ENCODE results near the gene ZFP36.

DNA sequence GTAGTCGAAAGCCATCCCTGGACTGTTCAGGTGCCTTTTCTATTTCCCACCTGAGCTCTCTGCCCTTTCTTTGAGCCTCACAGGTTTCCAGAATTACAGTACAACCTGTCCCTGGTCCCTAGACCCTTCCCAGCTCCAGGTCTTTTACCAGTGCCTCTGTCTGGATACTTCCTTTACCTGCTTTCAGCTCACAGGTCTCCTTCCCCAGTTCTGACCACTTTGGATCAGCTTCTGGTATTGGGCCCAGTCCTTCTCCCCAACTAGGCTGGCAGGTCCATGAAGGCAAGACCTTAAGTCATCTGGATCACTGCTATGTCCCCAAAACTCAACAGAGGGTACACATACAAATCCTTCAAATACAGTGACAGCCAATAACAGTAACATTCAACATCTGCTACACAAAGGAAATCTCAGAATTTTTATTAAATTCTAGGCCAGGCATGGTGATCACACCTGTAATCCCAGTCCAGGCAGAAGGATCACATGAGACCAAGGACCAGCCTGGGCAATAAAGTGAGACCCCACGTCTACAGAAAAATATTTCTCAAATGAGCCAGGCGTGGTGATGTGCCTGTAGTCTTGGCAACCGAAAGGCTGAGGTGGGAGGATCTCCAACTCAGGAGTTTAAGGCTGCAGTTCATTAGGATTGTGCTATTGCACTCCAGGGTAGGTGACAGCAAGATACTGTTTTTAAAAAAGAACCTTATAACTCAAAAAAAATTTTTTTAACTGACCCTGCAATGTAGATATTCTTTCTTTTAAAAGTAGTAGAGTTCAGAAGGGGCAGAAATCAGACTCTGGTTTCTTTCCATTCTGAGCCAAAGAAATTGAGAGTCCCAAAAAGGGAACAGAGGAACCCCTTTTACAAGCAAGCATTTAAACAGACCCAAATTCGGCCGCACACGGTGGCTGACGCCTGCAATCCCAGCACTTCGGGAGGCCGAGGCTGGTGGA is 27.8 kb downstream of the ZFP36 start:
- TF ChIP-seq, protein P1, sequence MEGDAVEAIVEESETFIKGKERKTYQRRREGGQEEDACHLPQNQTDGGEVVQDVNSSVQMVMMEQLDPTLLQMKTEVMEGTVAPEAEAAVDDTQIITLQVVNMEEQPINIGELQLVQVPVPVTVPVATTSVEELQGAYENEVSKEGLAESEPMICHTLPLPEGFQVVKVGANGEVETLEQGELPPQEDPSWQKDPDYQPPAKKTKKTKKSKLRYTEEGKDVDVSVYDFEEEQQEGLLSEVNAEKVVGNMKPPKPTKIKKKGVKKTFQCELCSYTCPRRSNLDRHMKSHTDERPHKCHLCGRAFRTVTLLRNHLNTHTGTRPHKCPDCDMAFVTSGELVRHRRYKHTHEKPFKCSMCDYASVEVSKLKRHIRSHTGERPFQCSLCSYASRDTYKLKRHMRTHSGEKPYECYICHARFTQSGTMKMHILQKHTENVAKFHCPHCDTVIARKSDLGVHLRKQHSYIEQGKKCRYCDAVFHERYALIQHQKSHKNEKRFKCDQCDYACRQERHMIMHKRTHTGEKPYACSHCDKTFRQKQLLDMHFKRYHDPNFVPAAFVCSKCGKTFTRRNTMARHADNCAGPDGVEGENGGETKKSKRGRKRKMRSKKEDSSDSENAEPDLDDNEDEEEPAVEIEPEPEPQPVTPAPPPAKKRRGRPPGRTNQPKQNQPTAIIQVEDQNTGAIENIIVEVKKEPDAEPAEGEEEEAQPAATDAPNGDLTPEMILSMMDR (conservative IDR thresholded peaks at IDR 0.05) = no peak
- no peak for TF ChIP-seq ZFX (IDR thresholded peaks at IDR 0.05)

All from C4-2B (cell line).